Measurements from ENCODE around the gene TIMM21.

The TIMM21 gene, protein sequence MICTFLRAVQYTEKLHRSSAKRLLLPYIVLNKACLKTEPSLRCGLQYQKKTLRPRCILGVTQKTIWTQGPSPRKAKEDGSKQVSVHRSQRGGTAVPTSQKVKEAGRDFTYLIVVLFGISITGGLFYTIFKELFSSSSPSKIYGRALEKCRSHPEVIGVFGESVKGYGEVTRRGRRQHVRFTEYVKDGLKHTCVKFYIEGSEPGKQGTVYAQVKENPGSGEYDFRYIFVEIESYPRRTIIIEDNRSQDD

DNA sequence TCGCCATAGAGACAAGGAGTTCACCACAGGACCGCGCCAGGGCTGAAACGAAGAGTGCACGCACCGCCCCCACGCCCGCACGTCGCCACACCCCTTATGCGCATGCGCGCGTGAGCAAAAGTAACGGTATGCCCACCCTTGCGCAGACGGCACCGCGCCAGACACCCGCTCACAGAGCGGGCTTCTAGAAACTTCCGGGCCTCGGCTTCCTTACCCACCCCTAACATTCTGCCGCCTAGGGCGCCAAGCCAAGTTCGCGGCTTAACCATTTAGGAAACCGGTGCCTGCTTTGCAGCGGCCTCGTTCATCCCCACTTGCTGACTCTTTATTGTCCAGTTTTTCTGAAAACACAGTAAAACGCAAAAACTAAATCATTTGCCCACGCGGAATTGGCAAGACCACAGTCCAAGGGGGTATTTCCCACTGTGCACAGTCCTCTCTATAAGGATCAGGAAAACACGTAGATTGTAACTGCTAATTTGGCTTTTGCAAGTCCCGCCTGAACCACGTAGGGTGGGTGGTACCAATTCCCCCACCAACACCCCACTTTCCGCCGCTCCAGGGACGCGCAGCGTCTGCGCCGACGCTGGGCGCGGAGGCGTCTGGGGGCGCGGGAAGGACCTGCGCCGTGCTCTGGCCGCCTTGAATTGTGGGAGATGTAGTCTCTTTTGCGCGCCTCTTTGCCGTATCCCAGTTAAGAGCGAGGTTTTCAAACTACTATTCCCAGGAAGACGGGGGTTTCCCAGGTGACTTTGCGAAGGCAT, at the start of gene TIMM21, which contains the start of gene FBXO15:
TSS of gene TIMM21 (plus strand) at position 745 of the 764 bp plus-strand sequence. CDS start 286 bp downstream, outside the sequence.
TSS of gene FBXO15 (minus strand) at position 56 of the 764 bp plus-strand sequence. CDS start at position 7, 49 bp downstream.
- DNase-seq: peak; percentile 93

DNA sequence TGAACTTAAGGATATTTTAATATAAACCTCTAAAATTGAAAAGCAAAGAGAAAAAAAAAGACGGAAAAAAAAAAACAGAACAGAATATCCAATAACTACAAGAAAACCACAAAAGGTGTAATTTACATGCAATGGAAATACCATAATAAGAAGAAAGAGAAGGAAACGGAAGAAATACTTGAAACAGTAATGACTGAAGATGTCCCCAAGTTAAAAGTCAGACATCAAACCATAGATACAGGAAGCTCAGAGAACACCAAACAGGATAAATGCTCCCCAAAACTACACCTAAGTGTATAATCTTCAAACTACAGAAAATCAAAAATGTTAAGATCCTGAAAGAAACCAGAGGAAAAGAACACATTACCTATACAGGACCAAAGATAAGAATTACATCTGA, 39.9 kb upstream of the TIMM21 start:
- DNase-seq: no peak

DNA sequence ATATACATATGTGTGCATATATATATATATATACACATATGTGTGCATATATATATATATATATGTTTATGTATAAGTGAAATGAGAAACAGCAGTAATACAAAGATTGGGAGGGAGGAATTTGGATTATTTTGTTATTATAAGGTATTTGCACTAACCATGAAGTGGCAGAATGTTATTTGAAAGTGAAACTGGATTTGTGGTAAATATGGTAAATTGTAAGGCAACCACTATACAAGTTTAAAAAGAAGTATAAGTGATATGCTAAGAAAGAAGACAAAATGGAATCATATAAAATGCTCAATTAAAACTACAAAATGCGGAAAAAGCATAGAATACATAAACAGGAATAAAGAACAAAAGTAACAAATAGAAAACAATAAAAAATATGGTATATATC, 38.2 kb upstream of the TIMM21 start:
- DNase-seq: no peak

DNA sequence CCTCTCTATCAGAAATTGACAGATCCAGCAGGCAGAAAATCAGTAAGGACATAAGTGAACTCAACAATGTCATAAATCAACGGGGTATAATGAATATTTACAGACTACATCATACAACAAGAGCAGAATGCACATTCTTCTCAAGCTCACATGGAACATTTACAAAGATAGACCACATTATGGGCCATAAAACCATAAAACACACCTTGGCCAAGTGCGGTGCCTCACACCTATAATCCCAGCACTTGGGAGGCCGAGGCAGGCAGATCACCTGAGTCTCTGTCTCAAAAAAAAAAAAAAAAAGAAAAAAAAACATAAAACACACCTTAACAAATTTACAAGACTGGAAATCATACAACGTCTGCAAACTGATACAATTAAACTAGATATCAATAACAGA, 37.3 kb upstream of the TIMM21 start:
- no peak for DNase-seq

DNA sequence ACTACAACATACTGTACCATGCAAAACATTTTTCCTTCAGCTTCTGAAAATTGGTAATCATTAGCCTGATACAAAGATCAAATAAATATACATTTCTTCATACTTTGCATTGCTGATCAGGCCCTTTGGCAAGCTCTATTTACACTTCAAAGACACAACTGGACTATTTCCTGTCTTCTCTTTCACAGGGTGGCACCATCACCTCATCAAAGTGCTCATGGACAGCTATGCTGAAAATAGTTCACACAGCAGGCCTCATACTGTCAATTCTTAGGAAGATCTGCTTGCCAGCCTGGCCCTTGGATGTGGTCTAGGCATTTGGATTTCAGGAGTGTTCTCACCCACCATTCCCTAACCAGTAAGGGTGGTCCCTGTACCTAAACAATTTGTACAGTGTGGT, 34.6 kb upstream of the TIMM21 start:
- no peak for DNase-seq

DNA sequence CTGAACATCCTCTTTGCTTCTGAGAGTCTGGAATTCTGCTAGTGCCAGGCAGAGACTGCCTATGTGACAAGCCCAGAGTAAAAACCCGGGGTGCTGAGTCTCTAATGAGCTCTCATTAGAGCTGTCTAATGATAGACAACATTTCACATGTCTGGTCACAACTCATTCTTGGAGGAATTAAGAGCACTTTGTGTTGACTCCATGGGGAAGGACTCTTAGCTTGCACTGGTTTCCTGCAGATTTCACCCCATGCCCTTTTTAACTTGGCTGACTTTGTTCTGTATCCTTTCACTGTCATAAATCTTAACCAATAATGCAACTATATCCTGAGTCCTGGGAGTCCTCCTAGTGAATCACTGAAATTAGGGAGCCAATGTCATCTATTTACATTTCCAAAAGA, 34.2 kb upstream of the TIMM21 start:
- no peak for DNase-seq

DNA sequence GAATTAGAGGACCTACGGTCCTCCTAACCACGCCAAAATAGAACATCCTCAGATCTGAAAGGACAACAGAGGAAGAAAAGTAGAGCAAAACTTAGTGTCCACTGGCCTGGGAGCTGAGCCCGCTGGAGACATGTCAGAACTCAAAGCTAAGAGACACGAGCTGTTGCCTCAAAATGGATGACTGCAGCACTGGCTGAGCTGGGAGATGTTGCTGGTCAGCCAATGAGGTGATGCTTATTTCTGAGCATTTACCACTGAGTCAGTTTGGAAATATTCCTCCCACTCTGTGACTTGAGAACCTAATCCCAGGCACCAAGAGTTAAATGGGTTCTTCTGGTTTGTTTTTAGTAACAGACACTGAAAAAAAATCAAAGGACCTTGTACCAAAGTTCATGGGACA, 33.3 kb upstream of the TIMM21 start:
- DNase-seq: no peak

DNA sequence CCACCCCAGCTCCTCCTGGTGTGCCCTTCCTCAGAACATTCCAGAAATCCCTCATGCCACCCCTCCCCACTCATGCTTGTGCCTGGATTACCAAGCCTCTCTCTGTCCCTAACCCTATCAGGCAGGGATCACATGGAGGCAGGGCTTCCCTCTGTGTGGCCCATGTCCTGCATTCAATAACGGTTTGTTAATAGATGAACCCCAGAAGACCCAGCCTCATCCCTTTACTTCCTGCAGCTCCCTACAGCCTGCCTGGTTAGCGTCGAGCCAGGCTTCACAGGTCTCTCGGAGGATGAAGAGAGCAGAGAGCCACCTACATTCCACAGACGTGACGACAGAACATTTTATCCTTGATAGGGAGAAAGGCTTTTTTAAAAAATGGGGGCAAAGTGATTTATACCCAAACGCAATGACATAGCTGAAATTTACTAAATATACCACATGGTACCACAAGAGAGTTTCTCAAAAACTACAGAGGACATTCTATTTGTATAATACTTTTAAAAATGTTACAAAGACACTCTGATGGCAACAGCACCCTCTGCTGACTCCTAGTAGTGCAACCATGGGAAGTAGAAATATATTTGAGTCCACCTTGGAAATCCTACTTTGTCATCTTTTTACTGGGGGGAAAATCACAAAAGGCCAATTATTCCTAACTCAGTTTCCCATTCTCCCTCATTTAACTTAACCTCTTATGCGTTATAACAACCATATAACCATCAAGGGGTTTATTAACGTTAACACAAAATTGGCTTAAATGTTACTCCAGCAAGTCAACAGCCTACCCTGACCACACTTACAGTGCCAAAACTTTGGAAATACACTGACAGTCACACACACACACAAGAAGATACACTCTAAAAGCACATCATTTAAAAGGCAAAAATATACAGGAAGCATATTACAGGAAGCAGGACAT, 31.4 kb upstream of the TIMM21 start:
- peak; percentile 4 for DNase-seq

DNA sequence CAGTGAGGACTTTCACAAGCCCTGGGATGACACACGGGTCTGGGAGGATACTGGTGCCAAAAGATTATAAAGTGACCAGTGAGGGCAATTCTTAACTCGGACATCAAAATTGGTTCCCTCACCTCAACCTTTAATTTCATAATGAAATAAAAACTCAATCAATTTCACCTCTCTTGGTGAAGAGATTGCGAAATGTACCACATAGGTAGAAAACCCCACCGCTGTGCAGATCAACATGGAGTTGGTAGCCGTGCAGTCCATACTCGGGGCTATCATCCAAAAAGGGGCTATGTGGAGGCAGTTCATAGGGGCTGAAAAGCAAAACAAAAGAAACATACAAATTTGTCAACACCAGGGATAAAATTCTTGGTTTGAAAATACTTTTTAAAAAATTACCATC, 25.1 kb upstream of the TIMM21 start:
- DNase-seq: no peak

DNA sequence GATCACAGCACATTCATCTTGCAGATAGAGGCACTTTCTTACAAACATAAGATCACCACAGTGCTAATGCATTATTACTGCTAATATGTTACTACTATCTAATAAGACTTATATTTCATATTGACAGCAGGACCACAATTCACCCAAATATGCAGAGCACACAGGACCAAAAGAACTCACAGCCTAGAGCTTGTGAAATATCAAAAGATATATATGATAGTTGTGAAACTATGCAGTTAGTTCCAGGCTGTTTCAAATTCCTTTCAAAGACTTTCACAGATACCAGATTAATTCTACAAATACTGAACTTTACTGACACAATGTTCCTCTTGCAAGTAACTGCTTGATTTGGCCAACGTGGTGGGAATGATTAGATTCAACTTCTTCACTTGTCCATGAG, 23.7 kb upstream of the TIMM21 start:
- DNase-seq: no peak

DNA sequence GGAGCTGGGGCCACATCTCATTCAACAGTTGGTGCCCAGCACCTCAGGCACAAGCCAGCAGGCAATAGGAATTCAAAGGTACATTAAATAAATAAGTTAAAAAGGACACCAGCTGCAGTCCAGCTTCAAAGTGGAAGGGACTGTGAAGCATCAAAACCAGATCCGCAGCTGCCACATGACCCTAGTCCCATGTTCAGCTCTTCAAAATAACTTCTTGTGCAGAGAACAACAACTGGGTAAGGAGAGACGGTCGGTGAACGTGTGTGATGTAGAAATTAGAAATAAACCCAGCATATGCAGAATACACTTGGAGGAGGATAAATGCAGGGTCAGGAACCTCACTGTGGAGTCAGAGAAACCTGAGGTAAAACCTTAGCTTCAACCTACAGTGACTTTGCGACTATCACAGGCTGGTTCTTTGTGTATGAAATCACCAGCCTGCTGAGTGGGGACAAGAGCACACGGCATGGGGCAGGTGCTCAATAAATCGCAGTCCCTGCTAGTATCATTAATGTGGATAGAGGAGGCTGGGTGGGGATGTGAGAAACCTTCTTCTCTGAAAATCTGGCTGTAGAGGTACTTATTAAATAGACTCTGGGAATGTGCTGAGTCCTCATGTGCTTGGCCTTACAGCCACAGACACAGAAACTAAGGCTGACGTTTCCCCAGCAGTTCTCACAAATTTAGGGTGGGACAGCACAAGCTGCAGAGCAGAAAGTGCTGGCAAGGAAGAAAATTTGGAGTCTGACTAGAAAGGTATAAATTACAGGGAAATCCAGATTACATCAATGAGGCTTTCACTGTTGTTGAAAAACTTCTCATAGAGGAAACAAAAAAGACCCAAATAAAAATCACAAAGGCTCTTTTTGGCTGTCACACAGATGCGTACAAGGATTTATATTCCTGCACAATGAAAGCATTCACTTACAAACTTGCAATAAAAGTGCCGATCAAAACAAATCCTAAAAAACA, 21.4 kb upstream of the TIMM21 start:
- DNase-seq: no peak

DNA sequence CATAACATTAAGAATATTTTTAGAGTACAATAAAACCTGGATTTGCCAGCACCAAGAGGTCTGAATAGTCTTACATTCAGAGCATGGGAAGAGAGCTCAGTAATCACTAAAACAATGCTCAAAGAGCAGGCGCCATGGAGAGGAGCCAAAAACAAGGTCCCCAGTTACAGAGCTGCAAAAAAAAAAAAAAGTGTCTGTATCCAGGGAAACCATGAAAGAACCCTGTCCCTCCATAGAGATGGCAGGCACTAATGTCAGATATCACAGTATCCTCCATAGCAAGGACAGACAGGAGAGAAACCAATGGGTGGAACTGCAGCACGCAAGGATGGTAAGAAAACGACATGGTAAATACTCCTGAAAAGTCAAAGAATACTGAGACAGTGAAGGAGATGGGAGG, 20.2 kb upstream of the TIMM21 start:
- DNase-seq: no peak

DNA sequence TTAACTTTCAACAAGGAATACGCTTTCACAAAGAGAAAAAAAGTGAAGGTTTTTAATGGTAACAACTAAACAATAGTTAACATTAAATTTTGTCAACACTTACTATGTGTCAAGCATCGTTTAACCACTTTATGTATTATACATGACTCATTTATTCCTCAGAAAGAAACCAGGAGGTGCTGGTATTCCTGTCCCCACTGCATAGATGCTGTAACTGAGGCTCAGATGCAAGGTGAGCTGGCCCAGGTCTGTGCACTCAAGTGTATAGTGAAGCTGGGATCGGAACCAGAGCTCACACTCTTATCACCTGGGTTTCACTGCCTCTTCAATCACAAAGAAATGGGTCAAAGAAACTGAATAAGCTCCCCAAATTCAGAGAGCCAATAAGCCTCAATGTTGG, 17.2 kb upstream of the TIMM21 start:
- no peak for DNase-seq

DNA sequence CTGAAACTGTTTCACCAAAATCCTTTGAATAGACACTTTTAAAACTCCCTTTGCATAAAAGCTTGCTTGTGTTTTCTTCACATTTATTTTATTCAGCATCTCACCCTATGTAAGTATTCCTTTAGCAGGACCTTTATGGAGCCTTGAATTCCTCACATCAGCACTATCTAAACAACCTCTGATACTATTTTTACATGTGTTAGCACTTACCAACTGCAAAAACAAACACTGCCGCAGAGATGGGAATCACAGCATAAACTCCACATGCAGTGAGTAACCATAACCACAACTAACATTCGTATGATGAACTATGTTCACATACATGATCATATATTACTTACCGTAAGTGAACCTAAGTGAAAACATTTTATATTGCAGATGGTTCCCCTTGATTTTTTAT, 16.1 kb upstream of the TIMM21 start:
- no peak for DNase-seq

DNA sequence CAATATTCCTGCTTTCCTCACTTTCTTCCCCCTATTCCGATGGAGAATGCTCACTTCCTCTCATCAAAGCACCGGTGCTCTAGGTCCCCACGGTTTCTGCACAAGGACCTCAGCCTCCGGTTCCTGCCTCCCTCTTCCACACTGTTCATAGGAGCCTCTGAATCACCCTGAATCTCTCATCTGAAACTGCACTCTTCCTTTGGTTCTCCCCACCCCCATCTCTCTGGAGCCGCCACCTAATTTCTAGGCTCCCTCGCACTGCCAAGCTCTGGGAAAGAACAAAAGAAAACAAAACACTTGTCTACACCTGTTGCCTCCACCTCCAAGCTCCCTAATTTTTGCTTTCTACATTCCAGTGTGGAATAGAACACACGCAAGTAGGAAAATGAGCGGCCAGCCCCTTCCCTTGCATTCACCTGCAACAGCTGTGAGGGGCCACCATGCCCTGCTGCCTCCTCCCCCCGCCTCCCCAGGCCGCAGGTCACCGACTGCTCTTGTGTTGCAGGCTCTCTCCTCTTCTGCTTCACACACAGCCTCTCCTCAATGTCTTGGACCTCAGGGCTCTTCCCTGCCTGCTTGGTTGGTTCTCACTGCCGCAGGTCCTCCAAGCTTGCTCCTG, 10.3 kb upstream of the TIMM21 start:
- no peak for DNase-seq

DNA sequence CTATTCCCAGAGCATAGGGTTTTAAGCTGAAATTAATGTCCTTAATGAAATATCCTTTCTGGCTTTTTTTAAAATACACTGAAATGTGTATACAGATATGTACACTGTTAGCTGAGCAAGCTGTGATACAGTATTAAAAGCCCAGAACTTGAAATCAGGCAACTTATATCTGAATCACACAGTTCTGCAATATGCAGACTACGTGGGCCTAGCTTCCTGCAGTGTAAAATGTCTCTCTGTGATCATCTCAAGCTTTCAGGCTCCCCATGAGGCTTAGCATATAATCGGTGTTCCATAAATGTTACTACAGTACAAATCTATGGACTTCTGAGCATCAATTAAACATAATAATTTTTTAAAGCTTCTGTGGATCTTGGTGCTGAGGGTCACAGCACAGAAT, 8.9 kb upstream of the TIMM21 start:
- no peak for DNase-seq

DNA sequence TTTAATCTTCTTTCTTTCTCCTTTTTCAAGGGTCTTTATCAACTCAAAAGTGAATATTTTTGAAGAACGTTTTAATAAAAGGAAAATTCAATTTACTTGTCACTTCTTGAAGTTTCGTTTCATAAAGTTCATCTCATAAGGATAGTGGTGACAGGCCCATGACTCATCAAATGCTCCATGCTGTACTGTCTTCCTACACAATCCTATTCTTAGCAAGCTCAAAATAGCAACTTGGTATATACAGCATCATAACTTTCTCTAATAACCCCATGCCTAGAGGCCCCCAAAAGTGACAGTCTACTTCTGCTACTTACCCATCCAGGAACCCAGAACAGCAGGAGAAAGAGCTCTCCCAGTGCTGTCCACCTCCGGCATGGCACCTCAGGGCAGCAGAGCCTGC, 8.4 kb upstream of the TIMM21 start:
- DNase-seq: no peak

DNA sequence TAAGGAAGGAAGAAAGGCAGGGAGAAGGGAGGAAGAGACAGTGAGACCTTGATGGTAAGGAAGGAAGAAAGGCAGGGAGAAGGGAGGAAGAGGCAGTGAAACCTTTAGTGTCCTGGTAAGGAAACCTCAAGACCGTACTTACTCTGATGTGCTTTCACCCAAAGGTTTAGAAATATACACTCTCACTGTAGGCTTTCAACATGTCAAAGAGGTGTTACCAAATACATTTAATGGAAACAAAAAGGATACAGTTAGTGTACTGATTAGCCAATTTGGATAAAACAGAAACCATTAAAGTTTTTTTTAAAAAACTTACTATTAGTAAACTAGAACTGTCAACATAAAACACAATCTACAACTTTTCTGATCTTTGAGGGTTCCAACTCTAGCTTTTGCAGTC, 7.7 kb upstream of the TIMM21 start:
- DNase-seq: no peak

DNA sequence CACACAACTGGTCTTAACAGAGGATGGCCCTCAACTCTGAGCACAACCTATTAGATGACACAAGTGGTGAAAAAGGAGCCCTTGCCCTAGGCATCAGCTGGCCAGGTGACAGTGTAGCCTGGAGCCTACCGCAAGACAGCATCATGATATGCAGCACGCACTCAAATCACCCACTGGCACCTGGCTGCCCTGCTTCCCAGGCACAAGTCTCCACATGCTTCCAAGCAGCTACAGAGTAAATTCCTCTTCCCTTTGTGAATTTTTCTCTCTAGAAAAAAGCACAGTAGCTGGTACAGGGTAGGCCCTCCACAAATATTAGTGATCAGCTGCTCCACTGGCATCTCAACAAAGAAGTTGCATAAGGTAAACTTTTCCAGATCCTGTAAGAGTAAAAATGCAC, 6.7 kb upstream of the TIMM21 start:
- DNase-seq: no peak

DNA sequence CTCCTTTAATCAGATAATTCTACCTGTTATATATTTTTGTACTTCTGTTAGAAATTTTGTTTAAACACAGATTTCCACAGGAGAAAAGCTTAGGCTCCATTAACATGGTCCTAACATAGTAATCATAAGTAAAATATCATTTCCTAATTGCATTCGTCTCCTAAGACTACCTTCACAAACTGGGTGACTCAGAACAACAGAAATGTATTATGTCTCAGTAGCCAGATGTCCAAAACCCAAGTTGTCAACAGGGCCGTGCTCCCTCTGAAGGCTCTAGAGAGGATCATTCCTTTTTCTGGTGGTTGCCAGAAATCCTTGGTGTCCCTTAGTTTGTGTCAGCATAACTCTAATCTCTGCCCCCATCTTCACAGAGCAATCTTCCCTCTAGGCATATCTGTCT, 6.1 kb upstream of the TIMM21 start:
- DNase-seq: no peak

DNA sequence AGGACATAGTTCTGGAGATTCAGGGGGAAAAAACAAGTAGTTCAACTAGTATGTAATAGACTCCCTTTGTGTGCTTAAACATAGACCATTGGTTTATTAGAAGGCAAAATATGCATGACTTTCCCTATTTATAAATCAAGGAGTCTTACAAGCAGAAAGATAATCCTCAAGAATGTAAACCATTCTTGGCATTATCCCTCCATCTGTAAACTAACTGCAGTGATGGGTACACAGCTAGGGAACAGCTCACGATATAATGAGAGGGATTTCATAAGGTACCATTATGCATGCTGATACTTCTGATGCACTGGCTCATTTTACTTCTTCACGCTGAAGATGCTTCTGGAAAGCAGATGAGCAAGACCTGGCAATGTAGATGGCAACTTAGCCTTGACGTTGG, 1.6 kb upstream of the TIMM21 start:
- no peak for DNase-seq

DNA sequence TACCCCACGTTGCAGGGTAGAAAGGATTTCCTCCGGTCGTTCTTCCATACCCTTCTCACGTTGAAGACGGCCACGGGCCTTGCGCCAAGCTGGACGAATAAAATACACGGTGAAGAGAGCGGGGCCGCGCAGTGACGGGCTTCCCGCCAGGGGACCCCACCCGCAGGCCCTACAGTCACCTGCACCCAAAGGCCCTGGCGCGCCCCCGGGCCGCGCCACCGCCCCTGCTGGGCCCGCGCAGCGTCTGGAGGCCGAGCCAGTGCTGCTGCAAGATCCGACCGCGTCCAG, 888 bp upstream of the TIMM21 start:
- no peak for DNase-seq
